ENCODE measurements around the gene L3MBTL4.

The L3MBTL4 gene

GRCh38 chr18:6331872-6332271 is 82.8 kb downstream of the L3MBTL4 start:
- Histone ChIP-seq H3K9me3 (no peaks in the 10 kb centered on the region), H3K4me3 (ENCODE audit: low read depth, low read length) (no peak overlapping the region), H3K36me3 (no peaks in the 10 kb centered on the region), H3K27me3 (no peaks in the 10 kb centered on the region), H3K4me1 (no peaks in the 10 kb centered on the region)
- no peak for TF ChIP-seq CTCF (IDR thresholded peaks at IDR 0.05; ENCODE audit: low read depth, low read length)
- no peak for DNase-seq

- no peak for TF ChIP-seq CTCF (IDR thresholded peaks at IDR 0.05; ENCODE audit: low read depth, low read length)
- Histone ChIP-seq H3K36me3 (no peaks in the 10 kb centered on the region), H3K4me3 (ENCODE audit: low read depth, low read length) (no peak overlapping the region), H3K9me3 (no peaks in the 10 kb centered on the region), H3K4me1 (no peaks in the 10 kb centered on the region), H3K27me3 (no peaks in the 10 kb centered on the region)
- no peak for DNase-seq
Observed at GRCh38 chr18:6330786-6331185, 83.9 kb downstream of the L3MBTL4 start.

GRCh38 chr18:6328621-6329010 is 86.1 kb downstream of the L3MBTL4 start:
- Histone ChIP-seq H3K4me3 (ENCODE audit: low read depth, low read length) (no peak overlapping the region), H3K9me3 (no peaks in the 10 kb centered on the region), H3K4me1 (no peaks in the 10 kb centered on the region), H3K27me3 (no peaks in the 10 kb centered on the region), H3K36me3 (no peaks in the 10 kb centered on the region)
- no peak for DNase-seq
- TF ChIP-seq CTCF (IDR thresholded peaks at IDR 0.05; ENCODE audit: low read depth, low read length) = no peak

GRCh38 chr18:6327895-6328620 is 86.7 kb downstream of the L3MBTL4 start:
- H3K4me1 ChIP-seq = no peaks in the 10 kb centered on the region
- no peaks in the 10 kb centered on the region for H3K27me3 ChIP-seq
- no peaks in the 10 kb centered on the region for H3K36me3 ChIP-seq
- H3K9me3 ChIP-seq = no peaks in the 10 kb centered on the region
- TF ChIP-seq CTCF (IDR thresholded peaks at IDR 0.05; ENCODE audit: low read depth, low read length) = no peak
- DNase-seq = no peak
- H3K4me3 ChIP-seq (ENCODE audit: low read depth, low read length) = no peak overlapping the region

- H3K36me3 ChIP-seq = no peaks in the 10 kb centered on the region
- H3K4me1 ChIP-seq = no peaks in the 10 kb centered on the region
- no peak overlapping the region for H3K4me3 ChIP-seq (ENCODE audit: low read depth, low read length)
- H3K9me3 ChIP-seq = no peaks in the 10 kb centered on the region
- no peaks in the 10 kb centered on the region for H3K27me3 ChIP-seq
- DNase-seq = no peak
- TF ChIP-seq CTCF (IDR thresholded peaks at IDR 0.05; ENCODE audit: low read depth, low read length) = no peak
Observed at GRCh38 chr18:6327485-6327884, 87.2 kb downstream of the L3MBTL4 start.

GRCh38 chr18:6326566-6326965 is 88.1 kb downstream of the L3MBTL4 start:
- Histone ChIP-seq H3K4me1 (no peaks in the 10 kb centered on the region), H3K36me3 (no peaks in the 10 kb centered on the region), H3K27me3 (no peaks in the 10 kb centered on the region), H3K9me3 (no peaks in the 10 kb centered on the region), H3K4me3 (ENCODE audit: low read depth, low read length) (no peak overlapping the region)
- no peak for DNase-seq
- TF ChIP-seq CTCF (IDR thresholded peaks at IDR 0.05; ENCODE audit: low read depth, low read length) = no peak
